Suprapubic skin (tissue), 3 donors: ENCODE measurements around the gene NPIPA7.
"Not testable (repeated sequence)": the region's sequence is repeated elsewhere in the genome, so short reads cannot be mapped to it uniquely, and the experiment has no call there.

ENCODE experiments used
- EP300 ChIP-seq: sonication (generic); formaldehyde crosslinking; IDR thresholded peaks from one replicate; pipeline ENCODE4 v1.6.1; 2017; ENCODE audit warnings: antibody characterized with exemption
- TF ChIP-seq, protein P1 (sequence below), 2 donors: fragments of 200-600 bp in 1 of 2; fragments of 450-650 bp in 1 of 2; sonication (generic) in 1 of 2; IDR thresholded peaks; one replicate each; pipeline ENCODE4 v1.5.1; 2016 to 2019; ENCODE audit warnings: antibody characterized with exemption in 2 of 2, mild to moderate bottlenecking in 1 of 2, moderate library complexity in 1 of 2

DNA sequence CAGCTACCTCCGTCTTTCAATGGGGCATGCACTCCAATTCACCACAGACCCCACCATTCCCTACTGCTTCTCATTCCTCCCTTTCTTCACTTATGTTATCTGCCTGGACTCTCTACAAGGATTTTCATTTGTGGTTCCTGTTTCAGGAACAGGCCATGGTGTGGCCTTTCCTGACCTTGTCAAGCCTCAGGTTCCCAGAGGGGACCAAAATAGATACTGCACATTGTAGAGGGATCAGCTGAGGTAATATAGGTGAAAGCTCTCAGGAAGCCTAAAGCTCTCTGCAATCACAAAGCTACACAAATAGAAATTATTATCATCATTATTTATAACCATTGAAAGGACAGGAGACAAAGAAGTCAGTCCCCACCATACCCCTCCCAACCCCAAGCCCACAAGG lies 41.6 kb downstream of the NPIPA7 start:
- TF ChIP-seq EP300, result not testable (repeated sequence)
- TF ChIP-seq, protein P1, sequence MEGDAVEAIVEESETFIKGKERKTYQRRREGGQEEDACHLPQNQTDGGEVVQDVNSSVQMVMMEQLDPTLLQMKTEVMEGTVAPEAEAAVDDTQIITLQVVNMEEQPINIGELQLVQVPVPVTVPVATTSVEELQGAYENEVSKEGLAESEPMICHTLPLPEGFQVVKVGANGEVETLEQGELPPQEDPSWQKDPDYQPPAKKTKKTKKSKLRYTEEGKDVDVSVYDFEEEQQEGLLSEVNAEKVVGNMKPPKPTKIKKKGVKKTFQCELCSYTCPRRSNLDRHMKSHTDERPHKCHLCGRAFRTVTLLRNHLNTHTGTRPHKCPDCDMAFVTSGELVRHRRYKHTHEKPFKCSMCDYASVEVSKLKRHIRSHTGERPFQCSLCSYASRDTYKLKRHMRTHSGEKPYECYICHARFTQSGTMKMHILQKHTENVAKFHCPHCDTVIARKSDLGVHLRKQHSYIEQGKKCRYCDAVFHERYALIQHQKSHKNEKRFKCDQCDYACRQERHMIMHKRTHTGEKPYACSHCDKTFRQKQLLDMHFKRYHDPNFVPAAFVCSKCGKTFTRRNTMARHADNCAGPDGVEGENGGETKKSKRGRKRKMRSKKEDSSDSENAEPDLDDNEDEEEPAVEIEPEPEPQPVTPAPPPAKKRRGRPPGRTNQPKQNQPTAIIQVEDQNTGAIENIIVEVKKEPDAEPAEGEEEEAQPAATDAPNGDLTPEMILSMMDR (IDR thresholded peaks at IDR 0.05), result not testable (repeated sequence)
